Epithelial cell of esophagus (primary cell): Measurements from ENCODE around the gene SETD5.

ENCODE experiments used
- DNase-seq: peaks from one replicate; pipeline ENCODE4 v3.0.0; 2010; ENCODE audit warnings: low read depth
- H3K4me3 ChIP-seq: 2 replicates; pipeline ENCODE4 v1.5.1; 2011; ENCODE audit warnings: mild to moderate bottlenecking, low read length, control low read depth
- CTCF ChIP-seq: IDR thresholded peaks from 2 replicates; pipeline ENCODE4 v1.5.1; 2011; ENCODE audit warnings: low read depth, mild to moderate bottlenecking, low read length, control low read depth, inconsistent platforms; ENCODE audit not compliant: insufficient read depth; ENCODE audit errors: missing control alignments

Gene SETD5

GRCh38 chr3:9384141-9384828 lies 13.1 kb upstream of the SETD5 start:
- TF ChIP-seq CTCF = no peak
- peak; percentile 50 for DNase-seq
- H3K4me3 ChIP-seq = no peak overlapping the region

DNA sequence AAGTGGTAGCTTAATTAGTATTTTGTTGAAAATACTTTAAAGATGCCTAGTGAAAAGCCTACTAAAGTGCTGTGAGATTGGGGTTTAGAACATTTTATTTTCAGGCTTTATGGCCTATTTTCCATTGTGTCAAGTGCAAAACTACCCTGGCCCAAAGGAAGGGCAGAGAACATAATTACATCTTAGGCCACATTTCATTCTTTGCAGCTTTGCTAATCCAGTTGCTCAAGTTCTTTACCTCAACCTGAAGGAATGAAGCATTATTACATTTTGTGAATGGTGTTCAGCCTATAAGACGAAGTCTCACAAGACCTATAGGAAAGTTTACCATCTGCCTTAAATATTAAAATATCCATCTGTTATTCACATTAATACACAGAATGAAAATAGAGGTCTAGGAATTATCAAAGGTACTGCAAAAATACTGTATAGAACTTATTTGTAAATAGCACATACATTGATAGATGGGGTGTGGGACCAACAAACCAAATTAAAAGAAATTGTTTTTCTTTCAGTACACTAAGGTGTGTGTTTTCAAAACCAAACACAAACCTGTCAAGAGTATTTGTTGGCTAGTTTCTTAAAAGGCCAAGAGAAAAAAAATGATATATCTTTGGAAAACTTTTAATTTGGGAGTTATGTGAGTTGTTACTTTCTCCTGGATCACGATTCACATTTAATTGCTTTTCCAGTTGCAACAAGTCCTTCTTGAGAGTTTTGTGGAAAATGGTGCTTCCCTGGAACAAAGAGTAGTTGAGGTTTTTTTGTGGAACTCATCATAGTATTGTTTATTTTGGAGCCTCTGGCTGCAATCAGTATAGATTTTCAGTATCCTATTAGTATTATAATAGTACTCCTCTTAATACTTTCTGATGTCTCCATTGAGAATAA lies 12.0 kb upstream of the SETD5 start:
- TF ChIP-seq CTCF = no peak
- peak; percentile 43 for DNase-seq
- H3K4me3 ChIP-seq = no peak overlapping the region

DNA sequence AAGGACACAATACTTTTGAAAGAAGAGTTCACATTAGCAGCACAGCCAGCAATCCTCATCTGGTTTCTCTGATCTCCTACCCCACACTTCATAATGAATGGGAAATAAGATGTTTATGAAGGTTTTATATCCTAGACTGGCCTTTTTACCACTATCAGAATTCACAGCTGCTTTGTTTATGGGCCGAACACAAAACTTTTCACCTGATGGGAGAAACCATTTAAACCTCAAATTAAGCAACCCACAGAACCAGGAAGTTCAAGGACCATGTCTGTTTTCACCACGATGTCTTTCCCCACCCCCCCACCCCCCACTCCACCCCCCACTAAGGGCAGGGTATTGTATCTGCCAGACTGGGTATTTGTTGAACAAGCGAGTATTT lies 11.3 kb upstream of the SETD5 start:
- TF ChIP-seq CTCF = no peak
- no peak for DNase-seq
- no peak overlapping the region for H3K4me3 ChIP-seq

- no peak for TF ChIP-seq CTCF
Observed at GRCh38 chr3:9386501-9387321, 10.7 kb upstream of the SETD5 start.

DNA sequence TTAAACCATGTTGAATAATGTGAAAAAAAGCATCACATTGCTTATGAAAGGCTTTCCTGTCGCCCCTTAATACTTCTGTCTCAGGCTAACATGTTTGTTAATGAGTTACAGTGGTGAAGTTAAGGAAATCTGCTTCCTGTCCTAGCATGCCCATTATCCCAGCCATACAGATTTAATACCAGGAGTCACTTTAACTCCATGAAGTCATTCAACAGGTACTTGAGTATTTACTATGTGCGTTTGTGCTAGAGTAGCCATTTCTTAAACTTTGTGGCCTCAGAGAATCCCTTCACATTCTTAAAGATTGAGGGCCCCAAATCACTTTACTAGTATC lies 10.1 kb upstream of the SETD5 start:
- no peak overlapping the region for H3K4me3 ChIP-seq
- TF ChIP-seq CTCF = no peak
- DNase-seq = peak; percentile 68

More at GRCh38 chr3:9386501-9387321, 10.7 kb upstream of the SETD5 start:
- no peak overlapping the region for H3K4me3 ChIP-seq
- DNase-seq = no peak

GRCh38 chr3:9388142-9388541 lies 9.3 kb upstream of the SETD5 start:
- no peak for DNase-seq
- H3K4me3 ChIP-seq = no peak overlapping the region
- TF ChIP-seq CTCF = no peak
